Sigmoid colon (tissue), 7 donors: Measurements from ENCODE around the gene MDGA2. TPM values are rescaled to one million over a fixed set of nuclear protein-coding genes. Genes with fewer than 3 reads are reported as not detected.

Experiments used
- DNase-seq: peaks from one replicate; pipeline ENCODE4 v3.0.0-alpha.2; 2019
- H3K27ac ChIP-seq, 4 donors: fragments of 200-600 bp; sonication (generic); one replicate each; pipeline ENCODE4 v1.5.1; 2016 to 2019; ENCODE audit warnings: mild to moderate bottlenecking in 1 of 4
- H3K27me3 ChIP-seq, 3 donors: fragments of 200-600 bp; sonication (generic); one replicate each; pipeline ENCODE4 v1.5.1; 2019; ENCODE audit warnings: mild to moderate bottlenecking in 1 of 3
- H3K36me3 ChIP-seq, 4 donors: fragments of 200-600 bp; sonication (generic); one replicate each; pipeline ENCODE4 v1.5.1; 2016 to 2019
- H3K4me1 ChIP-seq, 4 donors: fragments of 200-600 bp; sonication (generic); one replicate each; pipeline ENCODE4 v1.5.1; 2017 to 2019
- H3K4me3 ChIP-seq, 4 donors: fragments of 200-600 bp; sonication (generic); one replicate each; pipeline ENCODE4 v1.5.1; 2017 to 2019; ENCODE audit warnings: mild to moderate bottlenecking in 2 of 4, moderate library complexity in 1 of 4
- H3K9me3 ChIP-seq, 4 donors: fragments of 200-600 bp in 3 of 4; sonication (generic) in 3 of 4; one replicate each; pipeline versions ENCODE4 v1.5.1 to v1.6.1; 2013 to 2019
- CTCF ChIP-seq, 4 experiments: fragments of 450-650 bp in 3 of 4; fragments of 200-600 bp in 1 of 4; IDR thresholded peaks; one replicate each; pipeline ENCODE4 v1.5.1; 2016 to 2019; ENCODE audit warnings: antibody characterized with exemption in 4 of 4, mild to moderate bottlenecking in 3 of 4, moderate library complexity in 2 of 4
- EP300 ChIP-seq, 4 donors: sonication (generic); formaldehyde crosslinking; IDR thresholded peaks; one replicate each; pipeline ENCODE4 v1.6.1; 2017; ENCODE audit warnings: antibody characterized with exemption in 4 of 4
- POLR2A ChIP-seq, 2 donors: fragments of 450-650 bp; IDR thresholded peaks; one replicate each; pipeline ENCODE4 v1.6.1; 2016; ENCODE audit warnings: antibody characterized with exemption in 2 of 2, mild to moderate bottlenecking in 2 of 2, moderate library complexity in 2 of 2
- POLR2AphosphoS5 ChIP-seq, 4 donors: sonication (generic); formaldehyde crosslinking; IDR thresholded peaks; one replicate each; pipeline ENCODE4 v1.6.1; 2017; ENCODE audit warnings: antibody characterized with exemption in 4 of 4
- WGBS, 2 donors: extraction: QIAGEN DNeasy Blood & Tissue Kit; methylation state at CpG; one replicate each; pipeline ENCODE4 v1.1.7; 2013; 5-methylcytosine and 5-hydroxymethylcytosine counted together
- intact Hi-C: fragments of 100-400 bp; cut with DNase I; formaldehyde crosslinking; loops from one replicate; pipeline ENCODE4 v1.15.1; 2023
- polyA plus RNA-seq, 3 donors: library from polyadenylated mRNA; stranded (reverse); fragments of 200-250 nt; gene quantifications; one replicate each; pipeline ENCODE4 v1.2.3, GENCODE V29; 2013
- total RNA-seq, 4 donors: library from RNA; depleted of rRNA; stranded (reverse); fragments of >200 nt; gene quantifications; one replicate each; pipeline ENCODE4 v1.1.0, GENCODE V29; 2016
- donor health status: healthy with polysubstance abuse.
- donor health status: Bipolar disorder and iron deficiency.
- donor health status: healthy.

The MDGA2 gene
- total and polyA plus RNA-seq, 7 donors: under 0.01 to 1.2 (median 0.33) TPM; not detected in 2

DNA sequence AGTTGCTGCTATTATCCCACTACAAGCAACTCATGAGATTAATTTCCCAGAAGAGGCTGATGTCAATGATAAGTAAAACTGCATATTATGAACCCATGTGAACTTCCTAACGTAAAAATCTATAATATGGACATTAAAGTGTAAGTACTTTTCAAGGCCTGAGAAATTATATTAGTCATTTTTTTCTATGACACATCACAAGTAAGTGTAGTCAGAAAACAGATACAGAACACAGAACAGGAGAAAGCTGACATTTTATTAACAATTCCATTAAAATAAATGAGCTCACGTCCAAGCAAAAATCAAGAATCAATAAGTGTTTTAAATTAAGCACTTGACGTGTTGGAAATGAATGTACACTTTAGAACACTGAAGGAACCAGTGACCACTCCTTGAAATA is 155.0 kb downstream of the MDGA2 start:
- intact Hi-C loops: no loop called here
- H3K36me3 ChIP-seq: no peaks in the 10 kb centered on the region
- 78 to 85% methylated on average over 3 of the region's 3 CpGs for WGBS, 2 donors

GRCh38 chr14:47511829-47512228 is 163.6 kb downstream of the MDGA2 start:
- Histone ChIP-seq H3K36me3 (no peaks in the 10 kb centered on the region), H3K4me3 (no peak overlapping the region), H3K27ac (no peak overlapping the region), H3K4me1 (no peaks in the 10 kb centered on the region), H3K9me3 (no peaks in the 10 kb centered on the region), H3K27me3 (no peaks in the 10 kb centered on the region)
- intact Hi-C loops: no loop called here
- DNase-seq: no peak
- TF ChIP-seq EP300 (IDR thresholded peaks at IDR 0.05) (no peak), POLR2AphosphoS5 (IDR thresholded peaks at IDR 0.05) (no peak), CTCF (IDR thresholded peaks at IDR 0.05) (no peak), POLR2A (IDR thresholded peaks at IDR 0.05) (no peak)
- 80 to 84% methylated on average over 2 of the region's 2 CpGs for WGBS, 2 donors

More for the DNA sequence above, 155.0 kb downstream of the MDGA2 start:
- Histone ChIP-seq H3K27ac (no peak overlapping the region), H3K27me3 (no peaks in the 10 kb centered on the region), H3K4me1 (no peaks in the 10 kb centered on the region), H3K4me3 (no peak overlapping the region), H3K9me3 (no peaks in the 10 kb centered on the region)
- TF ChIP-seq EP300 (IDR thresholded peaks at IDR 0.05) (no peak), CTCF (IDR thresholded peaks at IDR 0.05) (no peak), POLR2A (IDR thresholded peaks at IDR 0.05) (no peak), POLR2AphosphoS5 (IDR thresholded peaks at IDR 0.05) (no peak)
- no peak for DNase-seq

- WGBS, 2 donors: 72 to 86% methylated on average over 5 of the region's 5 CpGs
- Histone ChIP-seq H3K36me3 (no peaks in the 10 kb centered on the region), H3K27me3 (no peaks in the 10 kb centered on the region), H3K4me3 (no peak overlapping the region), H3K4me1 (no peaks in the 10 kb centered on the region), H3K27ac (no peak overlapping the region), H3K9me3 (no peaks in the 10 kb centered on the region)
- intact Hi-C loops: no loop called here
- no peak for TF ChIP-seq POLR2A (IDR thresholded peaks at IDR 0.05)
- TF ChIP-seq CTCF (IDR thresholded peaks at IDR 0.05): no peak
- TF ChIP-seq POLR2AphosphoS5 (IDR thresholded peaks at IDR 0.05): no peak
- TF ChIP-seq EP300 (IDR thresholded peaks at IDR 0.05): no peak
- DNase-seq: no peak
Measured at GRCh38 chr14:47509957-47510356, 165.4 kb downstream of the MDGA2 start.

GRCh38 chr14:47507861-47508260 is 167.5 kb downstream of the MDGA2 start:
- Histone ChIP-seq H3K9me3 (no peaks in the 10 kb centered on the region), H3K4me3 (no peak overlapping the region), H3K4me1 (no peaks in the 10 kb centered on the region), H3K36me3 (no peaks in the 10 kb centered on the region), H3K27ac (no peak overlapping the region), H3K27me3 (no peaks in the 10 kb centered on the region)
- DNase-seq: no peak
- WGBS, 2 donors: 57 to 64% methylated on average over 2 of the region's 2 CpGs
- TF ChIP-seq POLR2A (IDR thresholded peaks at IDR 0.05) (no peak), POLR2AphosphoS5 (IDR thresholded peaks at IDR 0.05) (no peak), EP300 (IDR thresholded peaks at IDR 0.05) (no peak), CTCF (IDR thresholded peaks at IDR 0.05) (no peak)
- intact Hi-C loops: no loop called here

DNA sequence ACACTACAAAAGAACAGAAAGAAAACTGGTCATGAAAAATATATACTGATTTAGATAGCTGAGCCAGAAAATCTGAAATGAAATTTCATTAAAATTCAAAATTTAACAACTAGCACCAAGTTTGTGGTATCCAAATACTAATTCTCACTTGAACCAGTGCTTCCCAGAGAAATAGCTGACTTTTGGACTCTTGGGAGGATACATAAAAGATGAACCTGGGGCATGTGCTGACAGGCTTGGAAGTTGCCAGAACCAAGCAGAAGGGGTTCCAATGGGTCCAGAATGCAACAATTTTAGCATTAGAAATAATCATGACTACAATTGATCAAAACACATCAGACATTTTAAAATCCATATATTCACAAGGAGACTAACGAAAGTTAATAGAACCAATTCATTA is 175.0 kb downstream of the MDGA2 start:
- Histone ChIP-seq H3K4me1 (no peaks in the 10 kb centered on the region), H3K4me3 (no peak overlapping the region), H3K36me3 (no peaks in the 10 kb centered on the region), H3K27ac (no peak overlapping the region), H3K9me3 (no peaks in the 10 kb centered on the region), H3K27me3 (no peaks in the 10 kb centered on the region)
- TF ChIP-seq EP300 (IDR thresholded peaks at IDR 0.05): no peak
- no peak for TF ChIP-seq CTCF (IDR thresholded peaks at IDR 0.05)
- no peak for TF ChIP-seq POLR2A (IDR thresholded peaks at IDR 0.05)
- no peak for TF ChIP-seq POLR2AphosphoS5 (IDR thresholded peaks at IDR 0.05)
- intact Hi-C loops: no loop called here
- WGBS, 2 donors: 83 to 88% methylated on average over 1 of the region's 1 CpG
- no peak for DNase-seq
